GM23248 (cell line): ENCODE data around the gene BLOC1S1. TPM values are rescaled to one million over a fixed set of nuclear protein-coding genes. Genes with fewer than 3 reads are reported as not detected.
A peak's percentile ranks its signal among the peaks of the same experiment; 100 is the strongest.

Experiments used
- DNase-seq: peaks from one replicate; pipeline ENCODE4 v3.0.0-alpha.2; 2015
- H2AFZ ChIP-seq: fragments of 200-600 bp; sonication (generic); 2 replicates; pipeline ENCODE4 v1.6.1; 2016; ENCODE audit warnings: antibody characterized with exemption
- H3F3A ChIP-seq: fragments of 200-600 bp; sonication (generic); 2 replicates; pipeline ENCODE4 v1.6.1; 2016; ENCODE audit warnings: mild to moderate bottlenecking, antibody characterized with exemption, mixed run types; ENCODE audit not compliant: insufficient read depth
- H3K27ac ChIP-seq: fragments of 200-600 bp; sonication (generic); 2 replicates; pipeline ENCODE4 v1.5.1; 2016; ENCODE audit warnings: mild to moderate bottlenecking
- H3K27me3 ChIP-seq: fragments of 200-600 bp; sonication (generic); replicated peaks from 2 replicates; pipeline ENCODE4 v1.6.1; 2016; ENCODE audit warnings: mild to moderate bottlenecking; ENCODE audit not compliant: insufficient read depth
- H3K36me3 ChIP-seq: fragments of 200-600 bp; sonication (generic); 2 replicates; pipeline ENCODE4 v1.6.1; 2016; ENCODE audit warnings: low read depth, mild to moderate bottlenecking
- H3K4me1 ChIP-seq: fragments of 200-600 bp; sonication (generic); 2 replicates; pipeline ENCODE4 v1.6.1; 2016; ENCODE audit warnings: mild to moderate bottlenecking; ENCODE audit not compliant: insufficient read depth
- H3K4me2 ChIP-seq: fragments of 200-600 bp; sonication (generic); one replicate; pipeline ENCODE4 v1.6.1; 2016; ENCODE audit warnings: mild to moderate bottlenecking; ENCODE audit not compliant: unreplicated experiment
- H3K4me3 ChIP-seq: fragments of 200-600 bp; sonication (generic); 2 replicates; pipeline ENCODE4 v1.5.1; 2016; ENCODE audit warnings: mild to moderate bottlenecking
- H3K79me2 ChIP-seq: fragments of 200-600 bp; sonication (generic); 2 replicates; pipeline ENCODE4 v1.6.1; 2016; ENCODE audit warnings: mild to moderate bottlenecking; ENCODE audit not compliant: insufficient read depth
- H3K9ac ChIP-seq: fragments of 200-600 bp; sonication (generic); 2 replicates; pipeline ENCODE4 v1.6.1; 2016; ENCODE audit warnings: mild to moderate bottlenecking
- H3K9me2 ChIP-seq: fragments of 200-600 bp; sonication (generic); 2 replicates; pipeline ENCODE4 v1.6.1; 2016; ENCODE audit warnings: mixed run types, mild to moderate bottlenecking, moderate library complexity; ENCODE audit not compliant: insufficient read depth
- H3K9me3 ChIP-seq: fragments of 200-600 bp; sonication (generic); one replicate; pipeline ENCODE4 v1.6.1; 2017; ENCODE audit warnings: low read depth
- H4K20me1 ChIP-seq: fragments of 200-600 bp; sonication (generic); 2 replicates; pipeline ENCODE4 v1.6.0; 2016; ENCODE audit not compliant: insufficient read depth
- EZH2 ChIP-seq: fragments of 200-600 bp; sonication (generic); IDR thresholded peaks from 2 replicates; pipeline ENCODE4 v1.6.1; 2018; ENCODE audit warnings: antibody characterized with exemption, mild to moderate bottlenecking; ENCODE audit not compliant: insufficient read depth, poor library complexity, severe bottlenecking
- EZH2phosphoT487 ChIP-seq: fragments of 200-600 bp; sonication (generic); IDR thresholded peaks from 2 replicates; pipeline ENCODE4 v1.6.1; 2018; ENCODE audit warnings: antibody characterized with exemption, moderate library complexity, mild to moderate bottlenecking, low read depth; ENCODE audit not compliant: insufficient read depth
- WGBS, 2 experiments: methylation state at CpG; one replicate each; pipeline ENCODE4 v1.1.6; 2015 to 2017; ENCODE audit warnings: low lambda C conversion rate in 2 of 2, low coverage in 1 of 2; ENCODE audit errors: missing lambda C conversion rate in 2 of 2; 5-methylcytosine and 5-hydroxymethylcytosine counted together
- in situ Hi-C: fragments of 300-500 bp; cut with MboI; formaldehyde crosslinking; loops from 2 replicates; pipeline ENCODE4 v1.15.0; 2020
- polyA plus RNA-seq: library from polyadenylated mRNA; unstranded; fragments of >200 nt; fragmentation: Nextera tagmentation; extraction: Ambion mirVana; gene quantifications from 2 replicates; pipeline ENCODE4 v1.2.1, GENCODE V29; 2016
- total RNA-seq: library from RNA; depleted of rRNA; stranded (reverse); fragments of >200 nt; shearing (Covaris generic); gene quantifications from 2 replicates; pipeline ENCODE4 v1.2.3, GENCODE V29; 2014

The BLOC1S1 gene
- total and polyA plus RNA-seq, 2 experiments from 2014 or later, result 110 to 193 TPM

DNA sequence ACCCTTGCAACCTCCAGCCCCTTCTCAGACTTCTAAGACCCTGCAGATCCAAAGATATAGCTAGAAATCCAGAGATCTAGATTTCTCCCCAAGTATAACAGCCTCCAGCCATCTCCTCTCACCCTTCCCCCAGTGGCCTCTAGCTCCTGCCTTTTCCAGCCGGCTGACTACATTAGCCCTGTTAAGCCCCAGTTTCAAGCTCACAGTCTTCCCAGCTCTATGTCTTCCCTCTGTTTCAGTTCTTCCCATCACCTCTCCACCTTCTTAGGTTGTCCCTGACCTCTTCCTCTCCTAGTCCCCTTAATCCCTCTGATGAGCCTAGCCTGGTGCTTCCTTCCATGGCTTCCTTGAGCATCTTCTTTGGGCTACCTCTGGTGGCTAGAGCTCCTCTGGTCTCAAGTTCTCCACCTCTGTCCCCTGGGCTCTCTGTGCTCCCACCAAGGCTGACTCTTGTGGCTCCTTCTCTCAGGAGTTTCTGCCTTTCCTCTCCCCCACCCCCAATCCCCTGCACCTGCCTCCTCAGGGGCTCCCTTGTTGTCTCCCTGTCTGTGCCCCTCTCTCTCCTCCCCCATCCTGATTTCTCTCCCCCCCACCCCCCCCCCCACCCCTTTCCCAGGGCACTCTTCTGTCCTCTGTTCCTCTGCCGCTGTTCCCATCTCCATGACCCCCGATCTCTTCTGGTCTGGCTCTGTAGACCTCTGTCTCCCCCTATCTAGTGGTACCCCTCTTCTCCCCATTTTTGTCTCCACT lies 26.3 kb downstream of the BLOC1S1 start:
- Histone ChIP-seq H3K27me3 (no peaks in the 10 kb centered on the region), H3K27ac (no peak overlapping the region; the same call in 1 of the 2 replicates), H3K4me1 (peaks cover 35% of the 10 kb centered on the region), H4K20me1 (no peaks in the 10 kb centered on the region), H2AFZ (peak overlapping the region; percentile 99), H3K4me3 (peak overlapping the region; percentile 75), H3K9me3 (no peaks in the 10 kb centered on the region), H3K79me2 (0 out of 2 replicates have a peak, but pooled peaks cover 3% of the 10 kb centered on the region), H3K9me2 (no peaks in the 10 kb centered on the region), H3K9ac (peak overlapping the region; percentile 70), H3K36me3 (no peaks in the 10 kb centered on the region), H3K4me2 (peak overlapping the region; percentile 98), H3F3A (peaks cover 15% of the 10 kb centered on the region)
- no peak for DNase-seq
- TF ChIP-seq EZH2phosphoT487 (no peak), EZH2 (no peak)
- in situ Hi-C loops, result no loop called here
- WGBS, 2 experiments, result 22 to 27% methylated on average over 3 of the region's 3 CpGs

DNA sequence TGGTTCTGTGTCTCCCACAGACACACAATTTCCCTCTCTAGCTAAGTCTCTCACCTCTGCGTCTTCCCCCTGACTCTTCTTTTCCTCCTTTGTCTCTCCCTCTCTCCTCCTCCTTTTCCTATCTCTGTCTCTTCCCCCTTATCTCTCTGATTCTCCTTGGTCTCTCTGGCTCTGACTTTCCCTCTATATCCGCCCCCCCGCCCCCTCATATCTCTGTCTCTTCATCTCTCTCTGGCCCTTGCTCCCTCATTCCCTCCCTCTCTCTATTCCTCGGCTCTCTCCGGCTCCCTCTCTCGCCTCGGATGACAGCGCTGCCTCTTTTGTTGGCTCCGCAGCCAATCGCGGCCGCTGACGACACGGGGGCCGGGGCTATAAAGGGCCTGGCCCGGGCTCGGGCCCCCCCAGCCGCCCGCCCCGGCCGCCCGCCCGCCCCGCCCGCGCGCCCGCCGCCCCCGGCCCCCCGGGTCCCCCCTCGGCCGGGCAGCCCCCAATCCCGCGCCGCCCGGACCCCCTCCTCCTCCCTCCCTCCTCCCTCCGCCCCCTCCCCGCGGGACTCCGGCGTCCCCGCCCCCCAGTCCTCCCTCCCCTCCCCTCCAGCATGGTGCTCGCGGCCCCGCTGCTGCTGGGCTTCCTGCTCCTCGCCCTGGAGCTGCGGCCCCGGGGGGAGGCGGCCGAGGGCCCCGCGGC lies 27.0 kb downstream of the BLOC1S1 start, which contains the start of gene GDF11:
Gene GDF11, plus strand, starts transcription at position 404 of the 687 bp plus-strand sequence. Its CDS starts 195 bp downstream, at position 599.
- Histone ChIP-seq H4K20me1 (no peaks in the 10 kb centered on the region), H3K79me2 (0 out of 2 replicates have a peak, but pooled peaks cover 3% of the 10 kb centered on the region), H3K27me3 (no peaks in the 10 kb centered on the region), H3K4me1 (peaks cover 36% of the 10 kb centered on the region), H3K4me3 (peak within 1 kb of the TSS; percentile 96), H3K9me2 (no peaks in the 10 kb centered on the region), H3K36me3 (no peaks in the 10 kb centered on the region), H2AFZ (peak within 1 kb of the TSS; percentile 99), H3F3A (peaks cover 22% of the 10 kb centered on the region), H3K27ac (peak within 1 kb of the TSS; percentile 8; the same call in 1 of the 2 replicates), H3K4me2 (peak within 1 kb of the TSS; percentile 98), H3K9me3 (no peaks in the 10 kb centered on the region), H3K9ac (peak within 1 kb of the TSS; percentile 70)
- WGBS, 2 experiments, result 0 to 2% methylated on average over 15 to 44 of the region's 53 CpGs
- TF ChIP-seq EZH2phosphoT487, result no peak
- no peak for TF ChIP-seq EZH2
- DNase-seq, result peak; percentile 90
- in situ Hi-C loops, result no loop called here

DNA sequence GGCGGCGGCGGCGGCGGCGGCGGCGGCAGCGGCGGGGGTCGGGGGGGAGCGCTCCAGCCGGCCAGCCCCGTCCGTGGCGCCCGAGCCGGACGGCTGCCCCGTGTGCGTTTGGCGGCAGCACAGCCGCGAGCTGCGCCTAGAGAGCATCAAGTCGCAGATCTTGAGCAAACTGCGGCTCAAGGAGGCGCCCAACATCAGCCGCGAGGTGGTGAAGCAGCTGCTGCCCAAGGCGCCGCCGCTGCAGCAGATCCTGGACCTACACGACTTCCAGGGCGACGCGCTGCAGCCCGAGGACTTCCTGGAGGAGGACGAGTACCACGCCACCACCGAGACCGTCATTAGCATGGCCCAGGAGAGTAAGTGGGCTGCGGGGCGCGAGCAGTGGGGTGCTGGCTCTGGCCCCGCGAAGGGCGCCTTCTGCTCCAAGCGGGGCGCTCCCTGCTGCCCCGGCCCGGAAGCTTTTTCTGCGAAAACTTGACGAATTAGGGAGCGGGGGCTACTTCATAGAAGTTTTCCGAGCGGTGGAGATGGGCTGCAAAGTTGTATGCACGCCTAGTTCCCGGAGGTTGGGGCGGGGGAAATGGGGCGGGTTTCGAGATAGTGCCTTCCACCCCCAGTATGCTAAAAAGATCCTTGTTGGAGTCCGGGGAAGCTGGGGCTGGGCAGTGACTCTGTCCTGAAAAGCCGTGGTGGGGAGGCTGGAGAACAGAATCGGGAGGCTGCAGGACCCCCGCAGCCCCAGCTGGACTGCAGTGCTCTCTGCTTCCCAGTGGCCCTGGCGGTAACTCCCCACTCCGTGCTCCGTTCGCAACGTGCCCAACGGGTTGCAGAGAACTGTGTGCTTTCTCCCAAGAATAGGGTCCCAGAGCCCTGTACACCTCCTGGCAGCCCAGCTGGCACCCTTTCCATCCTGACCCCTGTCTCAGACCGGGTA lies 27.8 kb downstream of the BLOC1S1 start:
- Histone ChIP-seq H4K20me1 (no peaks in the 10 kb centered on the region), H3K27me3 (no peaks in the 10 kb centered on the region), H3K4me1 (peaks cover 31% of the 10 kb centered on the region), H3F3A (peaks cover 29% of the 10 kb centered on the region), H3K4me2 (peak overlapping the region; percentile 93), H3K9ac (peak overlapping the region; percentile 67), H3K9me2 (no peaks in the 10 kb centered on the region), H3K27ac (no peak overlapping the region), H3K36me3 (no peaks in the 10 kb centered on the region), H2AFZ (peak overlapping the region; percentile 86), H3K9me3 (no peaks in the 10 kb centered on the region), H3K4me3 (peak overlapping the region; percentile 96), H3K79me2 (0 out of 2 replicates have a peak, but pooled peaks cover 3% of the 10 kb centered on the region)
- in situ Hi-C loops, result no loop called here
- no peak for TF ChIP-seq EZH2
- no peak for TF ChIP-seq EZH2phosphoT487
- 2 to 3% methylated on average over 38 to 73 of the region's 73 CpGs for WGBS, 2 experiments
- peak; percentile 87 for DNase-seq
